ENCODE measurements around the gene GABBR2. TPM values are rescaled to one million over a fixed set of nuclear protein-coding genes. Genes with fewer than 3 reads are reported as not detected.

Gene GABBR2
- total and polyA plus RNA-seq, 12 donors: 0.17 to 9.0 (median 3.7) TPM

DNA sequence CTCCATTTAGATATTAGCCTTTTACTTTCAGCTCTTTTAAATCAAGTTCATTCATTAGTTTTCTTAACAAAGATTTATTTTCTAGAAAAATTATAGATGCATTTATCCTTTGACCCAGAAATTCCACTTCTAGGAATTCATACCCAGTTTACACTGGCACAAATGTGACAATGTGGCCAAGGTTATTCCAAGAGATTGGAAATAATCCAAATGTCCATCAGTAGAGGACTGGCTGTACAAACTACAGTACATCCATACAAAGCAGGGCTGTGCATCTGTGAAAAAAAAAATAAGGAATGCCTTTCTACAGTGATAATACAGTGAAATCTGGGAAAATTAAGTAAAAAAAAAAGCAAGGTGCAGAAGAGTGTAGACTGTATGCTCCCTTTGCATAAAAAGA lies 149.2 kb downstream of the GABBR2 start:
- H3K36me3 ChIP-seq (replicated peaks in 1 of 2): no peaks in the 10 kb centered on the region
- H3K4me3 ChIP-seq: no peak overlapping the region
- H3K4me1 ChIP-seq (replicated peaks in 1 of 2): no peaks in the 10 kb centered on the region
- DNase-seq: no peak
- no peak overlapping the region for H3K27ac ChIP-seq
- H3K9me3 ChIP-seq (replicated peaks in 1 of 3): no peaks in the 10 kb centered on the region
- no peaks in the 10 kb centered on the region for H3K27me3 ChIP-seq
- TF ChIP-seq CTCF (IDR thresholded peaks at IDR 0.05) (no peak), POLR2A (IDR thresholded peaks at IDR 0.05) (no peak)
- intact Hi-C loops (cut with DNase I): no loop called here

DNA sequence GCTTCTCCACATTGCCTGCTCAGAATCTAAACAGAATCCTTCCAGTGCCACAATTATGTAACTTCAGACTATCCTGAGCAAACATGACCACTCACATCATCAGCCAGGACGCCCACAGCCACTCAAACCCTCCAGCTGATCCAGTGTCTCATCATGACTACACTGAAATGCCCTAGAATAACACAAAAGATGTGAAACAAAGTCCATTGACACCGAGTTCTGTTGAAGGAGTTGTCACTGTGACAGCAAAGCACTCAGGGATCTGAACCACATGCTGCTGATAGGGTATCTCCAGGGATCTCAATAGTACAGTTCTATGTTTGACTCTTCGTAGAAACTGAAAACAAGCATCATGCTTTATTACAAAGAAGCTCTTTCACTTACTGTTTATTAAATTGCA lies 150.2 kb downstream of the GABBR2 start:
- no peak overlapping the region for H3K27ac ChIP-seq
- H3K36me3 ChIP-seq (replicated peaks in 1 of 2): no peaks in the 10 kb centered on the region
- H3K4me1 ChIP-seq (replicated peaks in 1 of 2): no peaks in the 10 kb centered on the region
- DNase-seq: no peak
- H3K9me3 ChIP-seq (replicated peaks in 1 of 3): no peaks in the 10 kb centered on the region
- H3K27me3 ChIP-seq: no peaks in the 10 kb centered on the region
- intact Hi-C loops (cut with DNase I): no loop called here
- H3K4me3 ChIP-seq: no peak overlapping the region
- 71 to 84% (median 76%) methylated on average over 3 of the region's 3 CpGs for WGBS, 4 donors
- TF ChIP-seq CTCF (IDR thresholded peaks at IDR 0.05) (no peak), POLR2A (IDR thresholded peaks at IDR 0.05) (no peak)

GRCh38 chr9:98556511-98556910 lies 152.2 kb downstream of the GABBR2 start:
- 88 to 89% (median 88%) methylated on average over 12 of the region's 12 CpGs for WGBS, 4 donors
- Histone ChIP-seq H3K9me3 (replicated peaks in 1 of 3) (no peaks in the 10 kb centered on the region), H3K27ac (no peak overlapping the region), H3K4me1 (replicated peaks in 1 of 2) (no peaks in the 10 kb centered on the region), H3K36me3 (replicated peaks in 1 of 2) (no peaks in the 10 kb centered on the region), H3K27me3 (no peaks in the 10 kb centered on the region), H3K4me3 (no peak overlapping the region)
- DNase-seq: no peak
- intact Hi-C loops (cut with DNase I): no loop called here
- no peak for TF ChIP-seq CTCF (IDR thresholded peaks at IDR 0.05)
- no peak for TF ChIP-seq POLR2A (IDR thresholded peaks at IDR 0.05)

- H3K27ac ChIP-seq: no peak overlapping the region
- no peaks in the 10 kb centered on the region for H3K36me3 ChIP-seq (replicated peaks in 1 of 2)
- H3K4me3 ChIP-seq: no peak overlapping the region
- no peaks in the 10 kb centered on the region for H3K27me3 ChIP-seq
- no peak for TF ChIP-seq POLR2A (IDR thresholded peaks at IDR 0.05)
- no peak for TF ChIP-seq CTCF (IDR thresholded peaks at IDR 0.05)
- no peaks in the 10 kb centered on the region for H3K9me3 ChIP-seq (replicated peaks in 1 of 3)
- DNase-seq: no peak
- 83 to 89% (median 87%) methylated on average over 8 to 10 of the region's 10 CpGs for WGBS, 4 donors
- H3K4me1 ChIP-seq (replicated peaks in 1 of 2): no peaks in the 10 kb centered on the region
- intact Hi-C loops (cut with DNase I): no loop called here
Measured at GRCh38 chr9:98555651-98556465, 152.9 kb downstream of the GABBR2 start.

Data from adrenal gland (tissue), 12 donors.